Type B pancreatic cell (in vitro differentiated cells): ENCODE data around the gene METTL26. TPM values are rescaled to one million over a fixed set of nuclear protein-coding genes. Genes with fewer than 3 reads are reported as not detected.

Experiments used
- DNase-seq: peaks from one replicate; pipeline ENCODE4 v3.0.0; 2021; ENCODE audit warnings: mixed read lengths; ENCODE audit not compliant: unreplicated experiment; ENCODE audit errors: extremely low spot score
- H3K27ac Mint-ChIP-seq: 2 replicates; pipeline ENCODE4 v1.8.0; 2021; ENCODE audit warnings: mild to moderate bottlenecking, mixed read lengths
- H3K27me3 Mint-ChIP-seq: 2 replicates; pipeline ENCODE4 v1.8.0; 2021; ENCODE audit warnings: mixed read lengths
- H3K36me3 Mint-ChIP-seq: 2 replicates; pipeline ENCODE4 v1.8.0; 2021; ENCODE audit warnings: mixed read lengths
- H3K4me1 Mint-ChIP-seq: one replicate; pipeline ENCODE4 v1.8.0; 2021; ENCODE audit warnings: mixed read lengths; ENCODE audit not compliant: unreplicated experiment
- H3K4me3 Mint-ChIP-seq: 2 replicates; pipeline ENCODE4 v1.8.0; 2021; ENCODE audit warnings: mild to moderate bottlenecking, mixed read lengths
- H3K9me3 Mint-ChIP-seq: 2 replicates; pipeline ENCODE4 v1.8.0; 2021; ENCODE audit warnings: mixed read lengths
- total RNA-seq: library from RNA; stranded (reverse); gene quantifications from 2 replicates; pipeline ENCODE4 v1.2.1, GENCODE V29; 2021; ENCODE audit warnings: low replicate concordance
- TF ChIP-seq, protein P1 (sequence below): fragments of 200-600 bp; sonication (generic); conservative IDR thresholded peaks from 2 replicates; pipeline ENCODE4 v1.5.0; 2021; ENCODE audit warnings: antibody characterized with exemption, mild to moderate bottlenecking

METTL26 gene
- total RNA-seq, 1 donor from 2014 or later = 77.0 TPM

DNA sequence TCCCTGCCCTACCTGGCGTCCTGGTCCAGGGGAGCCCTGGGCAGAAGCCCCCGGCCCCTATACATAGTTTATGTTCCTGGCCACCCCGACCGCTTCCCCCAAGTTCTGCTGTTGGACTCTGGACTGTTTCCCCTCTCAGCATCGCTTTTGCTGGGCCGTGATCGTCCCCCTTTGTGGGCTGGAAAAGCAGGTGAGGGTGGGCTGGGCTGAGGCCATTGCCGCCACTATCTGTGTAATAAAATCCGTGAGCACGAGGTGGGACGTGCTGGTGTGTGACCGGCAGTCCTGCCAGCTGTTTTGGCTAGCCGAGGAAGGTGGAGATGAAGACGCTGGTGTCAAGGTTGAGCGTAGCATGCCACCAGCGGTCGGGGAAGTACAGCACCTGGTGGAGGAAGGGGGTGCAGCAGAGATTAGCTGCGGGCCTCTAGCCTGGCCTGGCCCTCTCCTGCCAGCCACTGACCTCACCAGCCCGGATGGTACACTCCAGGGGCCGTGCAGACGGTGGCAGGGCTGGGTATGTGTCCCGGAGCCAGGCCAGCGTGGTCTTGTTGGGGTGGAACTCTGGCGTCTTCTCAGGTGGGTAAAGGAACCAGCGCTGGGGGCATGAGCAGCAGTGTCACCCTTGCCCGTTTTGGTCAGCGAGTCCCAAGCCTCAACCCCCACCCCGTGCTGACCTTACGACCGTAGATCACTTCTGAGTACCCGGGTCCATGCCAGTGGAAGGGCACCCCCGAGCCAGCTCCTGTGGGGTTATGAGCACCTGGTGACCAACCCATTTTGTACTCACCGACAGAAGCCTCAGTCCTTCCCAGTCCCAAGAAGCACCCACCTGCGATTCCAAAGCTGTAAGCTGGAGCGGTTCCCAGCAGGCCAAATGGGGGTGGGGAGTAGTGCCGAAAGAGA lies 46.6 kb upstream of the METTL26 start:
- H3K4me3 Mint-ChIP-seq = peak overlapping the region; percentile 84
- TF ChIP-seq, protein P1, sequence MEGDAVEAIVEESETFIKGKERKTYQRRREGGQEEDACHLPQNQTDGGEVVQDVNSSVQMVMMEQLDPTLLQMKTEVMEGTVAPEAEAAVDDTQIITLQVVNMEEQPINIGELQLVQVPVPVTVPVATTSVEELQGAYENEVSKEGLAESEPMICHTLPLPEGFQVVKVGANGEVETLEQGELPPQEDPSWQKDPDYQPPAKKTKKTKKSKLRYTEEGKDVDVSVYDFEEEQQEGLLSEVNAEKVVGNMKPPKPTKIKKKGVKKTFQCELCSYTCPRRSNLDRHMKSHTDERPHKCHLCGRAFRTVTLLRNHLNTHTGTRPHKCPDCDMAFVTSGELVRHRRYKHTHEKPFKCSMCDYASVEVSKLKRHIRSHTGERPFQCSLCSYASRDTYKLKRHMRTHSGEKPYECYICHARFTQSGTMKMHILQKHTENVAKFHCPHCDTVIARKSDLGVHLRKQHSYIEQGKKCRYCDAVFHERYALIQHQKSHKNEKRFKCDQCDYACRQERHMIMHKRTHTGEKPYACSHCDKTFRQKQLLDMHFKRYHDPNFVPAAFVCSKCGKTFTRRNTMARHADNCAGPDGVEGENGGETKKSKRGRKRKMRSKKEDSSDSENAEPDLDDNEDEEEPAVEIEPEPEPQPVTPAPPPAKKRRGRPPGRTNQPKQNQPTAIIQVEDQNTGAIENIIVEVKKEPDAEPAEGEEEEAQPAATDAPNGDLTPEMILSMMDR = peak; percentile 18
- DNase-seq = no peak
- H3K36me3 Mint-ChIP-seq = peaks cover 4% of the 10 kb centered on the region
- H3K9me3 Mint-ChIP-seq = no peaks in the 10 kb centered on the region
- H3K4me1 Mint-ChIP-seq = peaks cover 3% of the 10 kb centered on the region
- H3K27me3 Mint-ChIP-seq = no peaks in the 10 kb centered on the region
- H3K27ac Mint-ChIP-seq = peak overlapping the region; percentile 74

DNA sequence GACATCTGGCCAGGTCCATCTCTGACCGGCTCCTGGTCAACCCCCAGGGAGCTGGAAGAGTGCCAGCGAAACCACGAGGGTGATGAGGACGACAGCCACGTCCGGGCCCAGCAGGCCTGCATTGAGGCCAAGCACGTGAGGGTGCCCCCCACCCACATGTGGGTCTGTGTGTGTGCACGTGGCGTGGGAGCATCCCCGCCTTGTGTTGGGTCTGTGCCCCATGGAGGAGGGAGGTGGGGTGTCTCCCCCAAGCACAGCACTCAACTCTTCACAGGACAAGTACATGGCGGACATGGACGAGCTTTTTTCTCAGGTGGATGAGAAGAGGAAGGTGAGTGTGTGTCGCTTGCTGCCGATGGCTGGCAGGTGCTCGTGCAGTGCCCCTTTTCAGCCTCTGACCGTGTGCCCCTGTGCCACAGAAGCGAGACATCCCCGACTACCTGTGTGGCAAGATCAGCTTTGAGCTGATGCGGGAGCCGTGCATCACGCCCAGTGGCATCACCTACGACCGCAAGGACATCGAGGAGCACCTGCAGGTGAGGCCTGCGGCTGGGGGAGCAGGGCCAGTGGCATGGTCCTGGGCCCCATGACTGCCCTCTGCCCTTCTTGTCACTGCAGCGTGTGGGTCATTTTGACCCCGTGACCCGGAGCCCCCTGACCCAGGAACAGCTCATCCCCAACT lies 45.8 kb upstream of the METTL26 start:
- no peaks in the 10 kb centered on the region for H3K9me3 Mint-ChIP-seq
- peak overlapping the region; percentile 9 for H3K27ac Mint-ChIP-seq
- peaks cover 4% of the 10 kb centered on the region for H3K36me3 Mint-ChIP-seq
- TF ChIP-seq, protein P1 = no peak
- H3K4me3 Mint-ChIP-seq = peak overlapping the region; percentile 84
- peaks cover 3% of the 10 kb centered on the region for H3K4me1 Mint-ChIP-seq
- no peaks in the 10 kb centered on the region for H3K27me3 Mint-ChIP-seq
- no peak for DNase-seq

DNA sequence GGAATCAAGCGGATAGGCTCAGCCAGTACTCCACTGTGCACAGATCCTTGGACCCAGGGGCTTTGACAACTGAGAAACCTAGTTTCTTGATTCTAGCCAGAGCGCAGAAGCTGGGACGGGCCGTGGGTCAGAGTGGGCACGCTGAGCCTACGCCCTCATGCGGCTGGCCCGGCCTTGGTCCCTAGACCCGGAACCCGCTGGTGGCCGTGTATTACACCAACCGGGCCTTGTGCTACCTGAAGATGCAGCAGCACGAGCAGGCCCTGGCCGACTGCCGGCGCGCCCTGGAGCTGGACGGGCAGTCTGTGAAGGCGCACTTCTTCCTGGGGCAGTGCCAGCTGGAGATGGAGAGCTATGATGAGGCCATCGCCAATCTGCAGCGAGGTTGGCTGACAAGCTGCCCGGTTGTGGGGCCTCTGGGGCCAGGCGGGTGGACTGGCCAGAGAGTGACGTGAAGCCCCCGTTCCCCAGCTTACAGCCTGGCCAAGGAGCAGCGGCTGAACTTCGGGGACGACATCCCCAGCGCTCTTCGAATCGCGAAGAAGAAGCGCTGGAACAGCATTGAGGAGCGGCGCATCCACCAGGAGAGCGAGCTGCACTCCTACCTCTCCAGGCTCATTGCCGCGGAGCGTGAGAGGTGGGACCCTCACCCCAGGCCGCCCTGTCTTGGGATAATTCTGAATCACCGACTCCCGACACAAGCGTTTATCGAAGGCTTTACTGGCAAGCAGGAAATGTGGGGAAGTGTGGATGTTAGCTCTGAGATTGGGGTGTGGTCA lies 45.1 kb upstream of the METTL26 start:
- peak overlapping the region; percentile 72 for H3K27ac Mint-ChIP-seq
- peaks cover 3% of the 10 kb centered on the region for H3K4me1 Mint-ChIP-seq
- no peak for DNase-seq
- H3K4me3 Mint-ChIP-seq = peak overlapping the region; percentile 84
- H3K27me3 Mint-ChIP-seq = no peaks in the 10 kb centered on the region
- H3K9me3 Mint-ChIP-seq = no peaks in the 10 kb centered on the region
- peaks cover 4% of the 10 kb centered on the region for H3K36me3 Mint-ChIP-seq
- TF ChIP-seq, protein P1 = no peak

DNA sequence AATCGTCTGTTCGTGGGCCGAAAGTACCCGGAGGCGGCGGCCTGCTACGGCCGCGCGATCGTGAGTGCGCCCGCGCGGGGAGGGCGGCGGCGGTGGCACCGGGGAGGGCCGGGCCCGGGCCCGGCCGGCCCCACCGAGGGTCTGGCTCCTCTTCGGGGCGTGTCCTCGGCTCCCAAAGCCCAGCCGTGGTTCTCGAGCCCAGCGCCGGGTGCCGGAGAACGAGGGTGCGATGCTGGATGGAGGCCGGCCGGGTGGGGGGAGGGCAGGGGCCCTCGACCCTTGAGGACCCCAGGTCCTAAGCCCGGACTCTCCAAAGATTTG lies 44.5 kb upstream of the METTL26 start:
- H3K27me3 Mint-ChIP-seq = no peaks in the 10 kb centered on the region
- TF ChIP-seq, protein P1 = no peak
- H3K4me1 Mint-ChIP-seq = peaks cover 3% of the 10 kb centered on the region
- no peak for DNase-seq
- no peaks in the 10 kb centered on the region for H3K9me3 Mint-ChIP-seq
- H3K36me3 Mint-ChIP-seq = peaks cover 4% of the 10 kb centered on the region
- peak overlapping the region; percentile 84 for H3K4me3 Mint-ChIP-seq
- peak overlapping the region; percentile 72 for H3K27ac Mint-ChIP-seq

DNA sequence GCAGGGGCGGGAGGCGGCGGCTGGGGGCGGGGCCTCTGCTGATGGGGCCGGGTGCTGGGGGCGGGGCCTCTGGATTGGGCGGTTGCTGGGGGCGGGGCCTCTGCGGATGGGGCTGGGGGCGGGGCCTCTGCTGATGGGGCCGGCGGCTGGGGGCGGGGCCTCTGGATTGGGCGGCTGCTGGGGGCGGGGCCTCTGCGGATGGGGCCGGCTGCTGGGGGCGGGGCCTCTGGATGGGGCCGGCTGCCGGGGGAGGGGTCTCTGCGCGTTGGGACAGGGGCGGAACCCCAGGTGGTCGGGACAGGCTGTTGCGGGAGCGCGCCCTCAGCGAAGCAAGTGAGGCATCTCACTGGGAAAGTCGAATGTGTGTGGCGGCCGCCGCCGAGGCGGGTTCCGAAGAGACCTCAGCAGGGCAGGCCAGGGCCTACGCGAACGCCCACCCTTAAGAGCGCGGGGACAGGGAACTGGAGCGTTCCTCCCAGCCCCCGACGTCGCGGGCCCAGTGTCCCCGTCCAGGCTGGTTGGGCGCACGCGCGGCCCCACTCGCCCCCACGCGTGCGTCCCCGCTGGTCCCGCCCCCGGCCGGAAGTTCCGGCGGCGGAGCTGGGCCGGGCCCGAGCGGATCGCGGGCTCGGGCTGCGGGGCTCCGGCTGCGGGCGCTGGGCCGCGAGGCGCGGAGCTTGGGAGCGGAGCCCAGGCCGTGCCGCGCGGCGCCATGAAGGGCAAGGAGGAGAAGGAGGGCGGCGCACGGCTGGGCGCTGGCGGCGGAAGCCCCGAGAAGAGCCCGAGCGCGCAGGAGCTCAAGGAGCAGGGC lies 43.9 kb upstream of the METTL26 start, which contains the start of gene STUB1:
TSS of gene STUB1 (plus strand) at position 597 of the 811 bp plus-strand sequence. CDS start at position 713, 116 bp downstream.
- TF ChIP-seq, protein P1 = no peak
- Mint-ChIP-seq H3K9me3 (no peaks in the 10 kb centered on the region), H3K4me3 (peak within 1 kb of the TSS; percentile 89), H3K4me1 (peaks cover 3% of the 10 kb centered on the region), H3K27ac (peak within 1 kb of the TSS; percentile 72), H3K36me3 (peaks cover 4% of the 10 kb centered on the region), H3K27me3 (peaks cover 3% of the 10 kb centered on the region)
- DNase-seq = peak; percentile 95
